Left lobe of liver (tissue), 2 donors: Measurements from ENCODE around the gene SLC35B3. TPM values are rescaled to one million over a fixed set of nuclear protein-coding genes. Genes with fewer than 3 reads are reported as not detected.
A peak's percentile ranks its signal among the peaks of the same experiment; 100 is the strongest.
"Not testable (repeated sequence)": the region's sequence is repeated elsewhere in the genome, so short reads cannot be mapped to it uniquely, and the experiment has no call there.

Experiments
- ATAC-seq: fragments of 200-7000 bp; cut with Tn5 transposase; one replicate; pipeline ENCODE4 v1.9.1; 2020; ENCODE audit warnings: mild to moderate bottlenecking, moderate library complexity
- DNase-seq: peaks from one replicate; pipeline ENCODE4 v3.0.0-alpha.2; 2020; ENCODE audit warnings: low spot score
- total RNA-seq: library from RNA; stranded (reverse); gene quantifications from one replicate; pipeline ENCODE4 v1.2.1, GENCODE V29; 2021
- donor health status: DM: no; HTN: no; CAD: no; lungs with moderate emphysema.
- donor health status: DM: no; HTN: yes; CAD: no.

The SLC35B3 gene
- total RNA-seq, 1 donor from 2014 or later: 11.8 TPM

GRCh38 chr6:8415280-8415679, 20.1 kb downstream of the SLC35B3 start:
- ATAC-seq: no peak

GRCh38 chr6:8414844-8415243, 20.5 kb downstream of the SLC35B3 start:
- ATAC-seq (no peak), DNase-seq (no peak)

More at GRCh38 chr6:8415280-8415679, 20.1 kb downstream of the SLC35B3 start:
- no peak for DNase-seq

- DNase-seq, ATAC-seq: not testable (repeated sequence)
Measured at GRCh38 chr6:8405946-8406345, 29.4 kb downstream of the SLC35B3 start.

- no peak for ATAC-seq
Measured at GRCh38 chr6:8402546-8402945, 32.8 kb downstream of the SLC35B3 start.

GRCh38 chr6:8400663-8401062, 34.7 kb downstream of the SLC35B3 start:
- no peak for DNase-seq
- peak; percentile 43 for ATAC-seq

More at GRCh38 chr6:8402546-8402945, 32.8 kb downstream of the SLC35B3 start:
- DNase-seq: no peak

GRCh38 chr6:8392569-8392968, 42.8 kb downstream of the SLC35B3 start:
- no peak for ATAC-seq
- no peak for DNase-seq

- DNase-seq (no peak), ATAC-seq (no peak)
Measured at GRCh38 chr6:8391934-8392333, 43.4 kb downstream of the SLC35B3 start.

- DNase-seq: no peak
Measured at GRCh38 chr6:8389036-8389818, 46.1 kb downstream of the SLC35B3 start.

GRCh38 chr6:8387942-8388437, 47.4 kb downstream of the SLC35B3 start:
- ATAC-seq (no peak), DNase-seq (no peak)

More at GRCh38 chr6:8389036-8389818, 46.1 kb downstream of the SLC35B3 start:
- no peak for ATAC-seq

GRCh38 chr6:8383584-8383983, 51.8 kb downstream of the SLC35B3 start:
- ATAC-seq: no peak
- no peak for DNase-seq

GRCh38 chr6:8382434-8382833, 52.9 kb downstream of the SLC35B3 start:
- DNase-seq (no peak), ATAC-seq (no peak)

- DNase-seq (no peak), ATAC-seq (no peak)
Measured at GRCh38 chr6:8375916-8376315, 59.4 kb downstream of the SLC35B3 start.
